Measurements from ENCODE around the gene DCHS2.

DNA sequence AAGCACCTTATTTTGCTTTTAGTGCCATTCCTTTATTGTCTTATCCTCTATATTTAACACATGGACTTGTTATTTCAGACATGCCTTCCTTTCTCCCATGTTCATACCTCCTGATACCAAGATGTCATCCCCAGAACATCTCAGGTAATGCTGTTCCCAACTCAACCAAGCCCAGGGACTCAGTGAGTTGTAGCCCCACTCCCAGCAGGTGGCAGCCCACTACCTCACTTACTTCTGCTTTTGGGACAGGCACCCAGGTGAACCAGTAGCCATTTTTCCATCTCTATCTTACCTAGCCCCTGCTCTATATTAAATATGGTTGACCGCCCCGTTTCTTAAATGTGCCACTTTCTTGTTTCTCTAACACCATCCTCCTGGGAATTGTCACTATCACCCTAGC is 199.0 kb downstream of the DCHS2 start:
- TF ChIP-seq EZH2 (IDR thresholded peaks at IDR 0.05; ENCODE audit: low read depth, low read length, severe bottlenecking) (no peak), RBBP5 (IDR thresholded peaks at IDR 0.05; ENCODE audit: borderline replicate concordance, low read depth, low read length) (no peak), RAD21 (IDR thresholded peaks at IDR 0.05 in 1 of 2, conservative IDR thresholded peaks at IDR 0.05 in 1 of 2; ENCODE audit: low read depth in 2 of 2, low read length in 2 of 2) (peak; percentile 15 to 32; a peak in 3 of 4 replicates), SIN3A (conservative IDR thresholded peaks at IDR 0.05 in 1 of 2, IDR thresholded peaks at IDR 0.05 in 1 of 2; ENCODE audit: low read depth in 1 of 2, low read length in 2 of 2) (no peak)
- TF ChIP-seq, protein P1, sequence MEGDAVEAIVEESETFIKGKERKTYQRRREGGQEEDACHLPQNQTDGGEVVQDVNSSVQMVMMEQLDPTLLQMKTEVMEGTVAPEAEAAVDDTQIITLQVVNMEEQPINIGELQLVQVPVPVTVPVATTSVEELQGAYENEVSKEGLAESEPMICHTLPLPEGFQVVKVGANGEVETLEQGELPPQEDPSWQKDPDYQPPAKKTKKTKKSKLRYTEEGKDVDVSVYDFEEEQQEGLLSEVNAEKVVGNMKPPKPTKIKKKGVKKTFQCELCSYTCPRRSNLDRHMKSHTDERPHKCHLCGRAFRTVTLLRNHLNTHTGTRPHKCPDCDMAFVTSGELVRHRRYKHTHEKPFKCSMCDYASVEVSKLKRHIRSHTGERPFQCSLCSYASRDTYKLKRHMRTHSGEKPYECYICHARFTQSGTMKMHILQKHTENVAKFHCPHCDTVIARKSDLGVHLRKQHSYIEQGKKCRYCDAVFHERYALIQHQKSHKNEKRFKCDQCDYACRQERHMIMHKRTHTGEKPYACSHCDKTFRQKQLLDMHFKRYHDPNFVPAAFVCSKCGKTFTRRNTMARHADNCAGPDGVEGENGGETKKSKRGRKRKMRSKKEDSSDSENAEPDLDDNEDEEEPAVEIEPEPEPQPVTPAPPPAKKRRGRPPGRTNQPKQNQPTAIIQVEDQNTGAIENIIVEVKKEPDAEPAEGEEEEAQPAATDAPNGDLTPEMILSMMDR (IDR thresholded peaks at IDR 0.05; ENCODE audit: control extremely low read depth in 1 of 3, insufficient read depth in 1 of 3, low read depth in 1 of 3, low read length in 3 of 3) = no peak
- TF ChIP-seq, protein P2, sequence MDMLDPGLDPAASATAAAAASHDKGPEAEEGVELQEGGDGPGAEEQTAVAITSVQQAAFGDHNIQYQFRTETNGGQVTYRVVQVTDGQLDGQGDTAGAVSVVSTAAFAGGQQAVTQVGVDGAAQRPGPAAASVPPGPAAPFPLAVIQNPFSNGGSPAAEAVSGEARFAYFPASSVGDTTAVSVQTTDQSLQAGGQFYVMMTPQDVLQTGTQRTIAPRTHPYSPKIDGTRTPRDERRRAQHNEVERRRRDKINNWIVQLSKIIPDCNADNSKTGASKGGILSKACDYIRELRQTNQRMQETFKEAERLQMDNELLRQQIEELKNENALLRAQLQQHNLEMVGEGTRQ (IDR thresholded peaks at IDR 0.05; ENCODE audit: low read length) = no peak
- TF ChIP-seq, protein P3, sequence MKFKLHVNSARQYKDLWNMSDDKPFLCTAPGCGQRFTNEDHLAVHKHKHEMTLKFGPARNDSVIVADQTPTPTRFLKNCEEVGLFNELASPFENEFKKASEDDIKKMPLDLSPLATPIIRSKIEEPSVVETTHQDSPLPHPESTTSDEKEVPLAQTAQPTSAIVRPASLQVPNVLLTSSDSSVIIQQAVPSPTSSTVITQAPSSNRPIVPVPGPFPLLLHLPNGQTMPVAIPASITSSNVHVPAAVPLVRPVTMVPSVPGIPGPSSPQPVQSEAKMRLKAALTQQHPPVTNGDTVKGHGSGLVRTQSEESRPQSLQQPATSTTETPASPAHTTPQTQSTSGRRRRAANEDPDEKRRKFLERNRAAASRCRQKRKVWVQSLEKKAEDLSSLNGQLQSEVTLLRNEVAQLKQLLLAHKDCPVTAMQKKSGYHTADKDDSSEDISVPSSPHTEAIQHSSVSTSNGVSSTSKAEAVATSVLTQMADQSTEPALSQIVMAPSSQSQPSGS (IDR thresholded peaks at IDR 0.05; ENCODE audit: low read length) = no peak

Data from H1 (cell line).